ENCODE results near the gene NAT14. TPM values are rescaled to one million over a fixed set of nuclear protein-coding genes. Genes with fewer than 3 reads are reported as not detected.
A peak's percentile ranks its signal among the peaks of the same experiment; 100 is the strongest.

Gene NAT14
- total RNA-seq, 1 experiment from 2014 or later, result 87.7 TPM

DNA sequence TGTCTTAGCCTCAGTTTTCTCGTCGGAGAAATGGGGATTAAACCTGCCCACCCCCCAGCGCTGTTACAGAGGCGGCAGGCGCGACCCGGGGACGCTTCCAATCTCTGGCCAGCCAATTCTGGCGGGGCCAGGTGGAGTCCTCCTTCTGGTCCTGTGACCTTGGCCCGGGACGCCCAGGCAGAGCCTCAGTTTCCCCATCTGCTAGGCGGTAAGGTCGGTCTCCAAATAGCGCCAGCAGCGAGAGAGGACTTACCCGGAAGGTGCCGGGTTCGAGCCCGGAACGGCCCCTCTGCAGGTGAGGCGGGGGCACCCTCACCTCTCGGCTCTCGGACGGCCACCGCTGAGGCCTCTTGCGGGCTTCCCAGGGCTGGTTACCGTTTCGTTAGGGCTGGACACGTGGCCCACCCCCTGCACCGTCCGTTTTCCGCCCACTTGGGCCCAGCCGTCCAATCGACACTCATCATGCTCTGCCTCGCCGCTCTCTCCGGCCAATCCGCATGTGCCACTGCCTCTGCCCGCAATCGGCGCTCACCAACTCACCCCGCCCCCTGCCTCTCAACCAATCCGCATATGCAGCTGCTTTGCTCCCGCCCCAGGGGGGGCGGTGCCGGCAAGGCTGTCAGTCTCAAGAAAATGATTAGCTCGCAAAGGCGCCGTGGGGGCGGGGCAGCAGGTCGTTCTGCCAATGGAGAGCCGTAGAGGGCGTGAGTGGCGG lies 23.6 kb upstream of the NAT14 start, which contains the start of gene ISOC2 (continued):
- TF ChIP-seq PRRX2 (CRISPR knock-in tag; IDR thresholded peaks at IDR 0.05), result 0 out of 2 replicates have a peak, but pooled peaks have one; percentile 65
- TF ChIP-seq ZNF232 (CRISPR knock-in tag; IDR thresholded peaks at IDR 0.05), result no peak

DNA sequence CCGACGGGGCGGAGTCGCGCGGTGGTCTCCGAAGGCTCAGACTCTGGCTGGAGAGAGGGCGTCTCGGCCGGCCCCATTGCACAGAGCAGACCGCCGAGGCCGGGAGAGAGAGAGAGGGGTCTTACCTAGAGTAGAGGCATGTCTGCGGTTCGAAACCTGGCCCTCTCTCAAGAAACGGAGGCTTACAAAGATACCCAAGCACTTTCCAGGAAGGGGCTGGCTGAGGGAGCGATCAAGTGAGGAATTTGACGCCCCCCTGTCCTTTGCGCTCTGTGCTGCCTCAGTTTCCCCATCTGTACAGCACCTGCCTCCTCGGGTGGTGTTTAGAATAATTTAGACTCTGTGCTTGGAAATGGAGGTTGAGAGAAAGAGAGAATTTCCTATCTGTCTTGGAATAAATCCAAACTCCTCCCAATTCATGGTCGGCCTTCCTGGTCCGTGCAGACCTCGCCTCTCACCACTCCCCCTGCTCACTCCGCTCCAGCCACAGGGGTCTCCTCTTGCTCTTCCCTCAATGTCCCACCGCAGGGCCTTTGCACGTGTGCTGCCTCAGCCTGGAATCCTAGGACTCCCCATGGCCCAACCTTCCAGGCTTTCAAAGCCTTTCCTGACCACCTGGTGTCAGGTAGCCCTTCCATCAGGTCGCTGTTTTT lies 22.9 kb upstream of the NAT14 start:
- Mint-ChIP-seq H3K36me3 (no peaks in the 10 kb centered on the region), H3K4me3 (peak overlapping the region; percentile 84), H3K27ac (peak overlapping the region; percentile 72), H3K9me3 (no peaks in the 10 kb centered on the region), H3K4me1 (peaks cover 43% of the 10 kb centered on the region), H3K27me3 (ENCODE audit: low read depth) (peaks cover 23% of the 10 kb centered on the region)
- ChIA-PET POLR2A (interaction anchor here (0.7 to 1.0 kb wide), 5 partner anchors 14 to 137 kb away, joined by 3 to 5 read pairs (median 4); partner anchors contain the start of genes FIZ1, KMT5C, SSC5D and ZNF628), CTCF (interaction anchor here (0.6 to 2.7 kb wide), 32 partner anchors 9 to 393 kb away, joined by 3 to 19 read pairs (median 3); partner anchors contain the start of genes IL11, NAT14, ZNF628 and ZNF784)
- DNase-seq (ENCODE audit: low spot score), result no peak
- no peak for TF ChIP-seq SMAD3 (CRISPR knock-in tag; IDR thresholded peaks at IDR 0.05; ENCODE audit: borderline replicate concordance)
- 0 out of 2 replicates have a peak, but pooled peaks have one; percentile 33 for TF ChIP-seq SP1 (CRISPR knock-in tag; conservative IDR thresholded peaks at IDR 0.05)
- TF ChIP-seq GTF2I (CRISPR knock-in tag; conservative IDR thresholded peaks at IDR 0.05), result peak; percentile 91
- TF ChIP-seq, protein P1, sequence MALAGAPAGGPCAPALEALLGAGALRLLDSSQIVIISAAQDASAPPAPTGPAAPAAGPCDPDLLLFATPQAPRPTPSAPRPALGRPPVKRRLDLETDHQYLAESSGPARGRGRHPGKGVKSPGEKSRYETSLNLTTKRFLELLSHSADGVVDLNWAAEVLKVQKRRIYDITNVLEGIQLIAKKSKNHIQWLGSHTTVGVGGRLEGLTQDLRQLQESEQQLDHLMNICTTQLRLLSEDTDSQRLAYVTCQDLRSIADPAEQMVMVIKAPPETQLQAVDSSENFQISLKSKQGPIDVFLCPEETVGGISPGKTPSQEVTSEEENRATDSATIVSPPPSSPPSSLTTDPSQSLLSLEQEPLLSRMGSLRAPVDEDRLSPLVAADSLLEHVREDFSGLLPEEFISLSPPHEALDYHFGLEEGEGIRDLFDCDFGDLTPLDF (CRISPR knock-in tag; IDR thresholded peaks at IDR 0.05), result no peak
- 0 out of 2 replicates have a peak, but pooled peaks have one; percentile 7 for TF ChIP-seq TEAD1 (CRISPR knock-in tag; IDR thresholded peaks at IDR 0.05)
- no peak for TF ChIP-seq ETV6 (CRISPR knock-in tag; IDR thresholded peaks at IDR 0.05)
- TF ChIP-seq NFYB (CRISPR knock-in tag; conservative IDR thresholded peaks at IDR 0.05; ENCODE audit: low read depth), result peak; percentile 29; the same call in 1 of the 2 replicates
- ATAC-seq, result no peak

DNA sequence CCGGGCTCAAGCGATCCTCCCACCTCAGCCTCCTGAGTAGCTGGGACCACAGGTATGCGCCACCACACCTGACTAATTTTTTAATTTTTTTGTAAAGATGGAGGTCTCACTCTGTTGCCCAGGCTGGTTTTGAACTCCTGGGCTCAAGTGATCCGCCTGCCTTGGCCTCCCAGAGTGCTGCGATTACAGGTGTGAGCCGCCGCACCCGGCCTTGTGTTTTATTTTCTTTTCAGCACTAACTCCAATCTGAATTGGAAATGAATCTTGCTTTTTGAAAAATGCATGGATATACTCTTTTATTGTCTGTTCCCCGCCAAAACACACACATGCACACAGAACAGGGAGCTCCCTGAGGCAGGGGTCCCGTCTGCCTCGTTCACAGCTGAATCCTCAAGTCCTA lies 22.3 kb upstream of the NAT14 start:
- TF ChIP-seq, protein P2, sequence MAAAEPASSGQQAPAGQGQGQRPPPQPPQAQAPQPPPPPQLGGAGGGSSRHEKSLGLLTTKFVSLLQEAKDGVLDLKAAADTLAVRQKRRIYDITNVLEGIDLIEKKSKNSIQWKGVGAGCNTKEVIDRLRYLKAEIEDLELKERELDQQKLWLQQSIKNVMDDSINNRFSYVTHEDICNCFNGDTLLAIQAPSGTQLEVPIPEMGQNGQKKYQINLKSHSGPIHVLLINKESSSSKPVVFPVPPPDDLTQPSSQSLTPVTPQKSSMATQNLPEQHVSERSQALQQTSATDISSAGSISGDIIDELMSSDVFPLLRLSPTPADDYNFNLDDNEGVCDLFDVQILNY (CRISPR knock-in tag; IDR thresholded peaks at IDR 0.05), result no peak
- TF ChIP-seq, protein P3, sequence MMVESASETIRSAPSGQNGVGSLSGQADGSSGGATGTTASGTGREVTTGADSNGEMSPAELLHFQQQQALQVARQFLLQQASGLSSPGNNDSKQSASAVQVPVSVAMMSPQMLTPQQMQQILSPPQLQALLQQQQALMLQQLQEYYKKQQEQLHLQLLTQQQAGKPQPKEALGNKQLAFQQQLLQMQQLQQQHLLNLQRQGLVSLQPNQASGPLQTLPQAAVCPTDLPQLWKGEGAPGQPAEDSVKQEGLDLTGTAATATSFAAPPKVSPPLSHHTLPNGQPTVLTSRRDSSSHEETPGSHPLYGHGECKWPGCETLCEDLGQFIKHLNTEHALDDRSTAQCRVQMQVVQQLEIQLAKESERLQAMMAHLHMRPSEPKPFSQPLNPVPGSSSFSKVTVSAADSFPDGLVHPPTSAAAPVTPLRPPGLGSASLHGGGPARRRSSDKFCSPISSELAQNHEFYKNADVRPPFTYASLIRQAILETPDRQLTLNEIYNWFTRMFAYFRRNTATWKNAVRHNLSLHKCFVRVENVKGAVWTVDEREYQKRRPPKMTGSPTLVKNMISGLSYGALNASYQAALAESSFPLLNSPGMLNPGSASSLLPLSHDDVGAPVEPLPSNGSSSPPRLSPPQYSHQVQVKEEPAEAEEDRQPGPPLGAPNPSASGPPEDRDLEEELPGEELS (CRISPR knock-in tag; IDR thresholded peaks at IDR 0.05), result no peak
- TF ChIP-seq TP53 (CRISPR knock-in tag; IDR thresholded peaks at IDR 0.05), result no peak
- no peak for TF ChIP-seq ZNF219 (CRISPR knock-in tag; IDR thresholded peaks at IDR 0.05; ENCODE audit: borderline replicate concordance)
- H3K27me3 Mint-ChIP-seq (ENCODE audit: low read depth), result peaks cover 28% of the 10 kb centered on the region
- peak overlapping the region; percentile 84 for H3K4me3 Mint-ChIP-seq
- ChIA-PET CTCF (interaction anchor here (0.6 to 2.2 kb wide), 5 partner anchors 10 to 170 kb away, joined by 3 to 16 read pairs (median 7); partner anchors contain the start of gene ZNF628), POLR2A (no interaction called here)
- ATAC-seq, result no peak
- no peaks in the 10 kb centered on the region for H3K36me3 Mint-ChIP-seq
- no peaks in the 10 kb centered on the region for H3K9me3 Mint-ChIP-seq
- DNase-seq (ENCODE audit: low spot score), result no peak
- peaks cover 47% of the 10 kb centered on the region for H3K4me1 Mint-ChIP-seq
- H3K27ac Mint-ChIP-seq, result no peak overlapping the region

DNA sequence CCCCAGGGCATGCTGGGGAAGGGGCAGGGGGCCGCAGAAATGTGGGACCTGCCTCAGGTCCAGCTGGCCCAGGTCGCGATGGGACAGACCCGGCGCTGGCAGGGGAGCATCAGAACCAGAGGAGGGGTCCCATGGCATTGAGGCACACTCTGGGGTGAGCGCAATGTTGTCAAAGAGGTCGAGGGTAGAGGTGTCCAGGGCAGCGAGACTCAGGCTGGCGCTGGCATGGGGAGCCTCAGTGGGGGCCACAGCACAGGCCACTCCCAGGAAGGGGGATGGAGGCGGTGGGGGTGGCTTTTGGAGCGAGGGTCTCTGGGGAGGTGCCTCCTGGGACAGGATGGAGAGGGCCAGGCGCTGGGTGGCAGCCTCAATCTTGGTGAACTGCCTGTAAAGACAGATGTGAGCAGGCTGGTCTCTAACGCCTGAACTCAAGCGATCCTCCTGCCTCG lies 21.4 kb upstream of the NAT14 start:
- Mint-ChIP-seq H3K27me3 (ENCODE audit: low read depth) (peaks cover 28% of the 10 kb centered on the region), H3K4me3 (peak overlapping the region; percentile 30; the same call in 1 of the 2 replicates), H3K27ac (no peak overlapping the region), H3K36me3 (no peaks in the 10 kb centered on the region), H3K9me3 (no peaks in the 10 kb centered on the region), H3K4me1 (peaks cover 44% of the 10 kb centered on the region)
- DNase-seq (ENCODE audit: low spot score), result no peak
- POLR2A ChIA-PET, result no interaction called here
- ATAC-seq, result no peak
- CTCF ChIA-PET, result interaction anchor here (1.1 to 1.5 kb wide), 2 partner anchors 40 kb away, joined by 3 to 10 read pairs; no protein-coding TSS in a partner anchor
- TF ChIP-seq, protein P4, sequence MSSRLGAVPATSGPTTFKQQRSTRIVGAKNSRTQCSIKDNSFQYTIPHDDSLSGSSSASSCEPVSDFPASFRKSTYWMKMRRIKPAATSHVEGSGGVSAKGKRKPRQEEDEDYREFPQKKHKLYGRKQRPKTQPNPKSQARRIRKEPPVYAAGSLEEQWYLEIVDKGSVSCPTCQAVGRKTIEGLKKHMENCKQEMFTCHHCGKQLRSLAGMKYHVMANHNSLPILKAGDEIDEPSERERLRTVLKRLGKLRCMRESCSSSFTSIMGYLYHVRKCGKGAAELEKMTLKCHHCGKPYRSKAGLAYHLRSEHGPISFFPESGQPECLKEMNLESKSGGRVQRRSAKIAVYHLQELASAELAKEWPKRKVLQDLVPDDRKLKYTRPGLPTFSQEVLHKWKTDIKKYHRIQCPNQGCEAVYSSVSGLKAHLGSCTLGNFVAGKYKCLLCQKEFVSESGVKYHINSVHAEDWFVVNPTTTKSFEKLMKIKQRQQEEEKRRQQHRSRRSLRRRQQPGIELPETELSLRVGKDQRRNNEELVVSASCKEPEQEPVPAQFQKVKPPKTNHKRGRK (CRISPR knock-in tag; IDR thresholded peaks at IDR 0.05; ENCODE audit: borderline replicate concordance), result no peak
- TF ChIP-seq EMX1 (CRISPR knock-in tag; IDR thresholded peaks at IDR 0.05) (no peak), SP1 (CRISPR knock-in tag; conservative IDR thresholded peaks at IDR 0.05) (no peak)
- TF ChIP-seq, protein P5, sequence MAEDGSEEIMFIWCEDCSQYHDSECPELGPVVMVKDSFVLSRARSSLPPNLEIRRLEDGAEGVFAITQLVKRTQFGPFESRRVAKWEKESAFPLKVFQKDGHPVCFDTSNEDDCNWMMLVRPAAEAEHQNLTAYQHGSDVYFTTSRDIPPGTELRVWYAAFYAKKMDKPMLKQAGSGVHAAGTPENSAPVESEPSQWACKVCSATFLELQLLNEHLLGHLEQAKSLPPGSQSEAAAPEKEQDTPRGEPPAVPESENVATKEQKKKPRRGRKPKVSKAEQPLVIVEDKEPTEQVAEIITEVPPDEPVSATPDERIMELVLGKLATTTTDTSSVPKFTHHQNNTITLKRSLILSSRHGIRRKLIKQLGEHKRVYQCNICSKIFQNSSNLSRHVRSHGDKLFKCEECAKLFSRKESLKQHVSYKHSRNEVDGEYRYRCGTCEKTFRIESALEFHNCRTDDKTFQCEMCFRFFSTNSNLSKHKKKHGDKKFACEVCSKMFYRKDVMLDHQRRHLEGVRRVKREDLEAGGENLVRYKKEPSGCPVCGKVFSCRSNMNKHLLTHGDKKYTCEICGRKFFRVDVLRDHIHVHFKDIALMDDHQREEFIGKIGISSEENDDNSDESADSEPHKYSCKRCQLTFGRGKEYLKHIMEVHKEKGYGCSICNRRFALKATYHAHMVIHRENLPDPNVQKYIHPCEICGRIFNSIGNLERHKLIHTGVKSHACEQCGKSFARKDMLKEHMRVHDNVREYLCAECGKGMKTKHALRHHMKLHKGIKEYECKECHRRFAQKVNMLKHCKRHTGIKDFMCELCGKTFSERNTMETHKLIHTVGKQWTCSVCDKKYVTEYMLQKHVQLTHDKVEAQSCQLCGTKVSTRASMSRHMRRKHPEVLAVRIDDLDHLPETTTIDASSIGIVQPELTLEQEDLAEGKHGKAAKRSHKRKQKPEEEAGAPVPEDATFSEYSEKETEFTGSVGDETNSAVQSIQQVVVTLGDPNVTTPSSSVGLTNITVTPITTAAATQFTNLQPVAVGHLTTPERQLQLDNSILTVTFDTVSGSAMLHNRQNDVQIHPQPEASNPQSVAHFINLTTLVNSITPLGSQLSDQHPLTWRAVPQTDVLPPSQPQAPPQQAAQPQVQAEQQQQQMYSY (CRISPR knock-in tag; IDR thresholded peaks at IDR 0.05), result no peak
- TF ChIP-seq, protein P6, sequence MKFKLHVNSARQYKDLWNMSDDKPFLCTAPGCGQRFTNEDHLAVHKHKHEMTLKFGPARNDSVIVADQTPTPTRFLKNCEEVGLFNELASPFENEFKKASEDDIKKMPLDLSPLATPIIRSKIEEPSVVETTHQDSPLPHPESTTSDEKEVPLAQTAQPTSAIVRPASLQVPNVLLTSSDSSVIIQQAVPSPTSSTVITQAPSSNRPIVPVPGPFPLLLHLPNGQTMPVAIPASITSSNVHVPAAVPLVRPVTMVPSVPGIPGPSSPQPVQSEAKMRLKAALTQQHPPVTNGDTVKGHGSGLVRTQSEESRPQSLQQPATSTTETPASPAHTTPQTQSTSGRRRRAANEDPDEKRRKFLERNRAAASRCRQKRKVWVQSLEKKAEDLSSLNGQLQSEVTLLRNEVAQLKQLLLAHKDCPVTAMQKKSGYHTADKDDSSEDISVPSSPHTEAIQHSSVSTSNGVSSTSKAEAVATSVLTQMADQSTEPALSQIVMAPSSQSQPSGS (CRISPR knock-in tag; IDR thresholded peaks at IDR 0.05; ENCODE audit: borderline replicate concordance, low read depth), result no peak
